ENCODE measurements around the gene FARS2.

Gene FARS2

GRCh38 chr6:5512422-5512821 is 251.1 kb downstream of the FARS2 start:
- no peak for DNase-seq

GRCh38 chr6:5513408-5513807 is 252.1 kb downstream of the FARS2 start:
- DNase-seq, result no peak

- DNase-seq, result no peak
These were observed 253.0 kb downstream of the FARS2 start for GRCh38 chr6:5514353-5514752.

GRCh38 chr6:5515200-5515599 is 253.9 kb downstream of the FARS2 start:
- DNase-seq, result no peak

- DNase-seq, result no peak
These were observed 254.7 kb downstream of the FARS2 start for GRCh38 chr6:5516036-5516435.

- no peak for DNase-seq
These were observed 256.5 kb downstream of the FARS2 start for GRCh38 chr6:5517796-5518195.

GRCh38 chr6:5518936-5519491 is 257.7 kb downstream of the FARS2 start:
- no peak for DNase-seq

- no peak for DNase-seq
These were observed 259.5 kb downstream of the FARS2 start for GRCh38 chr6:5520796-5521195.

GRCh38 chr6:5521322-5521721 is 260.0 kb downstream of the FARS2 start:
- no peak for DNase-seq

- DNase-seq, result no peak
These were observed 260.8 kb downstream of the FARS2 start for GRCh38 chr6:5522147-5522546.

GRCh38 chr6:5524110-5524509 is 262.8 kb downstream of the FARS2 start:
- no peak for DNase-seq

GRCh38 chr6:5525209-5525608 is 263.9 kb downstream of the FARS2 start:
- no peak for DNase-seq

GRCh38 chr6:5529015-5529414 is 267.7 kb downstream of the FARS2 start:
- DNase-seq, result no peak

- no peak for DNase-seq
These were observed 268.4 kb downstream of the FARS2 start for GRCh38 chr6:5529733-5530132.

GRCh38 chr6:5531161-5531560 is 269.8 kb downstream of the FARS2 start:
- DNase-seq, result no peak

GRCh38 chr6:5531853-5532375 is 270.6 kb downstream of the FARS2 start:
- DNase-seq, result no peak

- no peak for DNase-seq
These were observed 271.6 kb downstream of the FARS2 start for GRCh38 chr6:5532941-5533340.

- no peak for DNase-seq
These were observed 273.3 kb downstream of the FARS2 start for GRCh38 chr6:5534643-5535042.

GRCh38 chr6:5536644-5537043 is 275.3 kb downstream of the FARS2 start:
- no peak for DNase-seq

GRCh38 chr6:5537132-5537531 is 275.8 kb downstream of the FARS2 start:
- no peak for DNase-seq

- DNase-seq, result no peak
These were observed 276.7 kb downstream of the FARS2 start for GRCh38 chr6:5537967-5538366.

GRCh38 chr6:5540370-5540769 is 279.1 kb downstream of the FARS2 start:
- no peak for DNase-seq

GRCh38 chr6:5541025-5541424 is 279.7 kb downstream of the FARS2 start:
- no peak for DNase-seq

GRCh38 chr6:5541751-5542432 is 280.6 kb downstream of the FARS2 start:
- DNase-seq, result no peak

GRCh38 chr6:5547556-5547955 is 286.2 kb downstream of the FARS2 start:
- no peak for DNase-seq

All from DMS79 (cell line).